HG03378 (cell line): ENCODE measurements around the gene PDLIM5.
"Not testable (repeated sequence)": the region's sequence is repeated elsewhere in the genome, so short reads cannot be mapped to it uniquely, and the experiment has no call there.

ENCODE experiments used
- ATAC-seq: cut with Tn5 transposase; IDR thresholded peaks from one replicate; pipeline ENCODE4 v1.9.1; 2021; ENCODE audit warnings: mild to moderate bottlenecking, moderate library complexity; ENCODE audit not compliant: unreplicated experiment

PDLIM5 gene

GRCh38 chr4:94639298-94639697, 187.6 kb downstream of the PDLIM5 start:
- ATAC-seq = no peak

- no peak for ATAC-seq
These were observed 188.4 kb downstream of the PDLIM5 start for GRCh38 chr4:94640151-94640550.

- ATAC-seq = no peak
These were observed 190.2 kb downstream of the PDLIM5 start for GRCh38 chr4:94641702-94642560.

GRCh38 chr4:94642561-94642866, 190.8 kb downstream of the PDLIM5 start:
- ATAC-seq = no peak

GRCh38 chr4:94648699-94649098, 197.0 kb downstream of the PDLIM5 start:
- no peak for ATAC-seq

- ATAC-seq = no peak
These were observed 197.8 kb downstream of the PDLIM5 start for GRCh38 chr4:94649381-94650133.

GRCh38 chr4:94650134-94650495, 198.4 kb downstream of the PDLIM5 start:
- ATAC-seq = no peak

- ATAC-seq = no peak
These were observed 198.9 kb downstream of the PDLIM5 start for GRCh38 chr4:94650690-94651089.

GRCh38 chr4:94653095-94653649, 201.4 kb downstream of the PDLIM5 start:
- no peak for ATAC-seq

- no peak for ATAC-seq
These were observed 202.4 kb downstream of the PDLIM5 start for GRCh38 chr4:94653984-94654609.

GRCh38 chr4:94654714-94655113, 203.0 kb downstream of the PDLIM5 start:
- no peak for ATAC-seq

- no peak for ATAC-seq
These were observed 208.9 kb downstream of the PDLIM5 start for GRCh38 chr4:94660614-94661013.

- ATAC-seq = not testable (repeated sequence)
These were observed 213.3 kb downstream of the PDLIM5 start for GRCh38 chr4:94665021-94665420.

GRCh38 chr4:94665500-94666404, 214.0 kb downstream of the PDLIM5 start:
- ATAC-seq = no peak

- no peak for ATAC-seq
These were observed 217.0 kb downstream of the PDLIM5 start for GRCh38 chr4:94668724-94669123.

- no peak for ATAC-seq
These were observed 218.2 kb downstream of the PDLIM5 start for GRCh38 chr4:94669672-94670664.

GRCh38 chr4:94671113-94671512, 219.4 kb downstream of the PDLIM5 start:
- ATAC-seq = no peak

- no peak for ATAC-seq
These were observed 222.2 kb downstream of the PDLIM5 start for GRCh38 chr4:94673961-94674360.

- ATAC-seq = no peak
These were observed 225.2 kb downstream of the PDLIM5 start for GRCh38 chr4:94676970-94677369.
